A673 (cell line): ENCODE results near the gene SH3RF1. TPM values are rescaled to one million over a fixed set of nuclear protein-coding genes. Genes with fewer than 3 reads are reported as not detected.

Source experiments
- BruUV-seq: library from RNA; stranded (reverse); fragments of 400-500 nt; replicated peaks from 2 replicates; lab custom pipeline; 2021; lab: Mats Ljungman, UMichigan
- CTCF ChIA-PET: fragments of 300-600 bp; sonication (Branson Sonifier 250); formaldehyde crosslinking; loops from one replicate; lab custom pipeline; 2022; ENCODE audit warnings: antibody characterized with exemption; lab: Charles Lee
- POLR2A ChIA-PET: fragments of 300-600 bp; sonication (Branson Sonifier 250); formaldehyde crosslinking; loops from one replicate; lab custom pipeline; 2022; ENCODE audit warnings: antibody characterized with exemption; ENCODE audit not compliant: low non-redundant PET; lab: Charles Lee
- DNase-seq: peaks from one replicate; pipeline ENCODE4 v3.0.0-alpha.2; 2015; ENCODE audit warnings: low spot score
- H3K27ac ChIP-seq: fragments of 200-600 bp; sonication (generic); 2 replicates; pipeline ENCODE4 v1.5.1; 2016; ENCODE audit warnings: mixed run types, low read depth, mild to moderate bottlenecking, mixed read lengths, antibody characterized with exemption, low read length; ENCODE audit not compliant: poor library complexity, severe bottlenecking
- H3K27me3 ChIP-seq: fragments of 200-600 bp; sonication (generic); replicated peaks from 2 replicates; pipeline ENCODE4 v1.6.1; 2017; ENCODE audit warnings: mixed run types, low read depth, mild to moderate bottlenecking, mixed read lengths, antibody characterized with exemption, low read length; ENCODE audit not compliant: insufficient read depth, poor library complexity
- H3K36me3 ChIP-seq: fragments of 200-600 bp; sonication (generic); 2 replicates; pipeline ENCODE4 v1.6.1; 2016; ENCODE audit warnings: mixed run types, mild to moderate bottlenecking, mixed read lengths, antibody characterized with exemption, low read length; ENCODE audit not compliant: insufficient read depth, poor library complexity, severe bottlenecking
- H3K4me1 ChIP-seq: fragments of 200-600 bp; sonication (generic); 2 replicates; pipeline ENCODE4 v1.6.1; 2017; ENCODE audit warnings: mixed run types, mild to moderate bottlenecking, mixed read lengths, antibody characterized with exemption, low read length; ENCODE audit not compliant: insufficient read depth, poor library complexity, severe bottlenecking
- H3K4me3 ChIP-seq: fragments of 200-600 bp; sonication (generic); 2 replicates; pipeline ENCODE4 v1.5.1; 2016; ENCODE audit warnings: low read depth, mixed run types, mild to moderate bottlenecking, mixed read lengths, low read length; ENCODE audit not compliant: poor library complexity, severe bottlenecking
- H3K9me3 ChIP-seq: fragments of 200-600 bp; sonication (generic); 2 replicates; pipeline ENCODE4 v1.6.1; 2016; ENCODE audit warnings: mixed run types, low read depth, mild to moderate bottlenecking, mixed read lengths, antibody characterized with exemption, low read length; ENCODE audit not compliant: poor library complexity, severe bottlenecking
- EZH2 ChIP-seq: fragments of 200-600 bp; sonication (generic); IDR thresholded peaks from 2 replicates; pipeline ENCODE4 v1.6.1; 2017; ENCODE audit warnings: borderline replicate concordance, low read depth, mild to moderate bottlenecking, mixed read lengths, antibody characterized with exemption, low read length; ENCODE audit not compliant: poor library complexity, severe bottlenecking
- intact Hi-C: fragments of 100-400 bp; cut with micrococcal nuclease; formaldehyde crosslinking; loops from one replicate; pipeline ENCODE4 v1.10.0; 2022; ENCODE audit not compliant: unreplicated experiment
- total RNA-seq: library from RNA; stranded (reverse); gene quantifications from 2 replicates; pipeline ENCODE4 v1.2.3, GENCODE V29; 2021
- TF ChIP-seq, protein P1 (sequence below): fragments of 300-800, 200-600 bp; sonication (generic); conservative IDR thresholded peaks from 2 replicates; pipeline ENCODE4 v1.5.1; 2017; ENCODE audit warnings: low read depth, mild to moderate bottlenecking, antibody characterized with exemption, low read length, moderate library complexity, mixed read lengths

The SH3RF1 gene
- total RNA-seq, 1 experiment from 2014 or later, result 15.3 TPM

DNA sequence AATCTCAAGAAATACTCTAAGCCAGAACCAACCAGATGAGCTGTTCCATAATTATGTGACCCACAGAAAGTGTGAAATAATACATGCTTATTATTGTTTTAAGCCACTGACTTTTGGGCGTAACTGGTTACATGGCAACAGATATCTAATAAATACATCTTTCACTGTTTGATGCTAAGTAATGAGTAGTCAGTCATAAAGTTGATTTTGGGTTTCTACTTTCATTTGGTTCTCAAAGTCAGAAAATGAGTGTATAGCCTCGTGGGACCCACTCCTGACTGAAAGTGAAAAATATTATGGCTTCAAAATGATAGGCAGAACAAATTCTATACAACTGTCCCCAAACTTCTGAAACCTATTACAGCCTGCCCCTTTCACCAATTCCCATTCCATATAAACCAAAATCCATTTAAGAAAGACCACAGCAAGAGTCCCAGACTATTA, 172.7 kb downstream of the SH3RF1 start:
- H3K27ac ChIP-seq, result no peak overlapping the region
- POLR2A ChIA-PET, result no interaction called here
- no peak for TF ChIP-seq EZH2
- TF ChIP-seq, protein P1, sequence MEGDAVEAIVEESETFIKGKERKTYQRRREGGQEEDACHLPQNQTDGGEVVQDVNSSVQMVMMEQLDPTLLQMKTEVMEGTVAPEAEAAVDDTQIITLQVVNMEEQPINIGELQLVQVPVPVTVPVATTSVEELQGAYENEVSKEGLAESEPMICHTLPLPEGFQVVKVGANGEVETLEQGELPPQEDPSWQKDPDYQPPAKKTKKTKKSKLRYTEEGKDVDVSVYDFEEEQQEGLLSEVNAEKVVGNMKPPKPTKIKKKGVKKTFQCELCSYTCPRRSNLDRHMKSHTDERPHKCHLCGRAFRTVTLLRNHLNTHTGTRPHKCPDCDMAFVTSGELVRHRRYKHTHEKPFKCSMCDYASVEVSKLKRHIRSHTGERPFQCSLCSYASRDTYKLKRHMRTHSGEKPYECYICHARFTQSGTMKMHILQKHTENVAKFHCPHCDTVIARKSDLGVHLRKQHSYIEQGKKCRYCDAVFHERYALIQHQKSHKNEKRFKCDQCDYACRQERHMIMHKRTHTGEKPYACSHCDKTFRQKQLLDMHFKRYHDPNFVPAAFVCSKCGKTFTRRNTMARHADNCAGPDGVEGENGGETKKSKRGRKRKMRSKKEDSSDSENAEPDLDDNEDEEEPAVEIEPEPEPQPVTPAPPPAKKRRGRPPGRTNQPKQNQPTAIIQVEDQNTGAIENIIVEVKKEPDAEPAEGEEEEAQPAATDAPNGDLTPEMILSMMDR, result no peak
- peaks cover 40% of the 10 kb centered on the region for H3K4me1 ChIP-seq
- CTCF ChIA-PET, result no interaction called here
- DNase-seq, result no peak
- H3K36me3 ChIP-seq, result no peaks in the 10 kb centered on the region
- no peaks in the 10 kb centered on the region for H3K9me3 ChIP-seq
- BruUV-seq, result no TSS peak
- no peak overlapping the region for H3K4me3 ChIP-seq
- intact Hi-C loops, result no loop called here
- no peaks in the 10 kb centered on the region for H3K27me3 ChIP-seq

DNA sequence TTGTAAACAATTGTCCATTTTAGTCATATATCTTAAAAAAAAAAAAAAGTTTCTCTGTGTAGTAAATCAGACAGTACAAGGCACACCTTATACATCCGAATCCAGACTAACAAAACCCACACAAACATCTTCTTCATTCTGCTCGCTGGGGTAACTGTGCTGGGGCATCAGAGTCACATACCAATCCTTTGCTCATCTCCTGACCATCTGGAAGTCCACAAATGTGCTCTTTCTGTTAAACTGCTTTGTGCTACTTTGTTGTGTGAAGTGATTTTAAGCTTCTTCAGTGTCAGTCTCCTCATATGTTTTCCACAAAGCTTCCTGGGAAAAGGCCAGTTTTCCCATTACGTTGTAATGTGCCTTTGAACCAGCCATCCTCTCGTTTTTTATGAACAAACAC, 174.5 kb downstream of the SH3RF1 start:
- CTCF ChIA-PET, result no interaction called here

DNA sequence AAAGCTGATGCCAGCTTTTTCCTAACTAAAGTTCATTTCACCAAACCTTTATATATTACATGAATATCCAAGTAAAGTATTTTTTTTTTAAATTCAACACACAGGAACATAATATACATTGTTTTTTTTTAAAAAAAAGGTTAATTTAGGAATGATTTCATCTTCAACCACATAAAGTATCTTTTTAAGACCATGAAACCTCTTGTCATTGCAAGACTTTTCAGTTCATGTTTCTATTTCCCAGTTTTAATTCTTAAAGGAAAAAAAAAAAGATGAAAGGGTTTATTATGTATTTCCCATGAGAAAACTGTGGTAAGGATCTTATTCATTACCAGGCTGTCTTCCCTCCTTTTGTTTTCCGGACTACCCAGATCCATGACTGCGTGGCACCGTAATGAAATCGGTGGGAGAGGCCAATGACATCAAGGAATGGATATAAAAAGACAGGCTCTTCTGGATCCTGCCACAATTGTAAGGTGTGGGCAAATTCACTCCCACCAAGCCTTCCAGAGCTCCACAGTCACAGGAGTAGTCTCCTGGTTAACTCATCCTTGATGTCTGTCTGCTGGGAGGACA, 176.0 kb downstream of the SH3RF1 start:
- POLR2A ChIA-PET, result no interaction called here
- BruUV-seq, result no TSS peak
- DNase-seq, result no peak
- intact Hi-C loops, result no loop called here
- CTCF ChIA-PET, result no interaction called here
- H3K27ac ChIP-seq, result no peak overlapping the region
- no peak for TF ChIP-seq EZH2
- TF ChIP-seq, protein P1, result no peak
- H3K9me3 ChIP-seq, result peaks cover 9% of the 10 kb centered on the region
- no peak overlapping the region for H3K4me3 ChIP-seq
- H3K27me3 ChIP-seq, result no peaks in the 10 kb centered on the region
- no peaks in the 10 kb centered on the region for H3K36me3 ChIP-seq
- H3K4me1 ChIP-seq, result peaks cover 15% of the 10 kb centered on the region

More for the DNA sequence above, 174.5 kb downstream of the SH3RF1 start:
- no TSS peak for BruUV-seq
- intact Hi-C loops, result no loop called here
- Histone ChIP-seq H3K27ac (no peak overlapping the region), H3K36me3 (no peaks in the 10 kb centered on the region), H3K9me3 (no peaks in the 10 kb centered on the region), H3K4me3 (no peak overlapping the region), H3K4me1 (peaks cover 29% of the 10 kb centered on the region), H3K27me3 (no peaks in the 10 kb centered on the region)
- POLR2A ChIA-PET, result no interaction called here
- TF ChIP-seq EZH2, result no peak
- TF ChIP-seq, protein P1, result no peak
- DNase-seq, result no peak
